A549 (cell line): Measurements from ENCODE around the gene GRIP1. TPM values are rescaled to one million over a fixed set of nuclear protein-coding genes. Genes with fewer than 3 reads are reported as not detected.

Source experiments
- ATAC-seq, 2 experiments: fragments of 200-7000 bp in 1 of 2; fragments of >200 bp in 1 of 2; cut with Nextera tagmentation in 1 of 2; cut with Tn5 transposase in 1 of 2; 3 replicates each; pipeline versions ENCODE4 v1.8.0 to v1.9.1; 2018 to 2020; ENCODE audit warnings: mild to moderate bottlenecking in 1 of 2, moderate library complexity in 1 of 2
- CTCF ChIA-PET: fragments of 300-600 bp; sonication (Branson Sonifier 250); formaldehyde crosslinking; extraction: SDS; loops from one replicate; lab custom pipeline; 2021; ENCODE audit warnings: antibody characterized with exemption, inconsistent platforms; lab: Yijun Ruan, JAX
- POLR2A ChIA-PET: fragments of 350-600 bp; formaldehyde crosslinking; extraction: SDS; loops from one replicate; lab custom pipeline; 2021; ENCODE audit warnings: antibody characterized with exemption, inconsistent platforms; lab: Yijun Ruan, JAX
- DNase-seq, 2 experiments: peaks; one replicate each; pipeline versions ENCODE4 v3.0.0 to v3.0.0-alpha.2; 2011 to 2016; ENCODE audit warnings: low read depth in 1 of 2, low spot score in 1 of 2
- FAIRE-seq: peaks from 2 replicates; lab custom pipeline; 2011; peaks lifted over from hg19 to GRCh38; lab: Jason Lieb, UNC
- H3K27ac ChIP-seq, 2 experiments: fragments of >200 bp; sonication (Bioruptor Twin); formaldehyde crosslinking; 3 replicates each; pipeline ENCODE4 v1.5.1; 2016 to 2017
- H3K4me1 ChIP-seq: fragments of >200 bp; sonication (Bioruptor Twin); formaldehyde crosslinking; 3 replicates; pipeline ENCODE4 v1.6.1; 2016
- H3K4me2 ChIP-seq: fragments of >200 bp; sonication (Bioruptor Twin); formaldehyde crosslinking; 3 replicates; pipeline ENCODE4 v1.6.1; 2016
- H3K4me3 ChIP-seq: fragments of >200 bp; sonication (Bioruptor Twin); formaldehyde crosslinking; 3 replicates; pipeline ENCODE4 v1.5.1; 2016
- H3K9me3 ChIP-seq: fragments of >200 bp; sonication (Bioruptor Twin); formaldehyde crosslinking; 3 replicates; pipeline ENCODE4 v1.6.1; 2016
- ATOH8 ChIP-seq: fragments of 250-450 bp; sonication (Bioruptor Pico); IDR thresholded peaks from 2 replicates; pipeline ENCODE4 v1.5.0; 2020; ENCODE audit warnings: low read depth, mild to moderate bottlenecking, moderate library complexity
- BCL3 ChIP-seq: fragments of >200 bp; sonication (Bioruptor Twin); formaldehyde crosslinking; IDR thresholded peaks from 3 replicates; pipeline ENCODE4 v1.6.1; 2016
- CHD2 ChIP-seq: fragments of 150-350 bp; IDR thresholded peaks from 2 replicates; pipeline ENCODE4 v1.6.1; 2014; ENCODE audit warnings: low read length; ENCODE audit not compliant: partially characterized antibody
- EHMT2 ChIP-seq: fragments of 200-600 bp; sonication (generic); IDR thresholded peaks from 2 replicates; pipeline ENCODE4 v1.6.1; 2016; ENCODE audit warnings: antibody characterized with exemption, low read depth, mild to moderate bottlenecking, moderate library complexity
- EP300 ChIP-seq, 2 experiments: fragments of >200 bp; sonication (Bioruptor Twin); formaldehyde crosslinking; IDR thresholded peaks; 2 replicates in 1 of 2; 3 replicates in 1 of 2; pipeline ENCODE4 v1.6.1; 2016 to 2017
- FOSB ChIP-seq: fragments of 250-450 bp; sonication (Bioruptor Pico); IDR thresholded peaks from 2 replicates; pipeline ENCODE4 v1.5.0; 2020; ENCODE audit warnings: mild to moderate bottlenecking, moderate library complexity
- FOSL2 ChIP-seq, 2 experiments: fragments of 450-650 bp in 1 of 2; fragments of >200 bp in 1 of 2; sonication (Bioruptor Twin) in 1 of 2; formaldehyde crosslinking; IDR thresholded peaks; 2 replicates each; pipeline versions ENCODE4 v1.5.0 to v1.6.1; 2016 to 2020; ENCODE audit warnings: mild to moderate bottlenecking in 1 of 2, moderate library complexity in 1 of 2
- FOXS1 ChIP-seq: fragments of 250-450 bp; sonication (Bioruptor Pico); IDR thresholded peaks from 2 replicates; pipeline ENCODE4 v1.5.0; 2020; ENCODE audit warnings: mild to moderate bottlenecking, moderate library complexity
- GATA3 ChIP-seq: IDR thresholded peaks from 2 replicates; pipeline ENCODE4 v1.6.1; 2012; ENCODE audit warnings: borderline replicate concordance
- HES2 ChIP-seq: fragments of >200 bp; sonication (Bioruptor Twin); formaldehyde crosslinking; IDR thresholded peaks from 2 replicates; pipeline ENCODE4 v1.6.1; 2016
- HOXA7 ChIP-seq: fragments of 250-450 bp; sonication (Bioruptor Pico); IDR thresholded peaks from 2 replicates; pipeline ENCODE4 v1.5.0; 2020; ENCODE audit warnings: mild to moderate bottlenecking, moderate library complexity
- HOXB13 ChIP-seq: fragments of 250-450 bp; sonication (Bioruptor Pico); IDR thresholded peaks from 2 replicates; pipeline ENCODE4 v1.5.0; 2020; ENCODE audit warnings: low read depth, mild to moderate bottlenecking, moderate library complexity
- HOXB5 ChIP-seq: fragments of 250-450 bp; sonication (Bioruptor Pico); IDR thresholded peaks from 2 replicates; pipeline ENCODE4 v1.5.0; 2020; ENCODE audit warnings: mild to moderate bottlenecking, moderate library complexity
- KDM1A ChIP-seq: fragments of 200-600 bp; sonication (generic); IDR thresholded peaks from 2 replicates; pipeline ENCODE4 v1.6.1; 2016; ENCODE audit warnings: low read depth, mild to moderate bottlenecking
- MAFK ChIP-seq: fragments of 450-650 bp; IDR thresholded peaks from 2 replicates; pipeline ENCODE4 v1.6.1; 2014; ENCODE audit not compliant: partially characterized antibody
- MAX ChIP-seq: IDR thresholded peaks from 2 replicates; pipeline ENCODE4 v1.6.1; 2012
- MYC ChIP-seq: IDR thresholded peaks from 2 replicates; pipeline ENCODE4 v1.6.1; 2012; ENCODE audit warnings: mild to moderate bottlenecking, inconsistent platforms, low read length, improper control_type of control experiment, borderline replicate concordance
- NPAS2 ChIP-seq: fragments of 250-450 bp; sonication (Bioruptor Pico); IDR thresholded peaks from 2 replicates; pipeline ENCODE4 v1.8.0; 2022; ENCODE audit warnings: mild to moderate bottlenecking, moderate library complexity, borderline replicate concordance
- RARB ChIP-seq: fragments of 250-450 bp; sonication (Bioruptor Pico); IDR thresholded peaks from 2 replicates; pipeline ENCODE4 v1.8.0; 2021; ENCODE audit warnings: mild to moderate bottlenecking, moderate library complexity
- RCOR1 ChIP-seq: fragments of 150-350 bp; IDR thresholded peaks from 2 replicates; pipeline ENCODE4 v1.6.1; 2014; ENCODE audit warnings: antibody characterized with exemption, low read length, low read depth
- TP53 ChIP-seq: fragments of 250-450 bp; sonication (Bioruptor Pico); IDR thresholded peaks from 2 replicates; pipeline ENCODE4 v1.5.0; 2021; ENCODE audit warnings: mild to moderate bottlenecking, moderate library complexity
- USF2 ChIP-seq: fragments of 450-650 bp; IDR thresholded peaks from 2 replicates; pipeline ENCODE4 v1.6.1; 2014; ENCODE audit warnings: antibody characterized with exemption
- ZFP36 ChIP-seq: fragments of 450-650 bp; IDR thresholded peaks from 2 replicates; pipeline ENCODE4 v1.6.1; 2014; ENCODE audit warnings: borderline replicate concordance; ENCODE audit not compliant: partially characterized antibody
- WGBS: methylation state at CpG from one replicate; pipeline ENCODE4 v1.1.6; 2017; ENCODE audit errors: missing lambda C conversion rate; 5-methylcytosine and 5-hydroxymethylcytosine counted together
- polyA plus RNA-seq, 4 experiments: library from polyadenylated mRNA; depleted of rRNA in 3 of 4; stranded (reverse); fragments of >200 nt; fragmentation: RNase III in 1 of 4; extraction: RNeasy Plus Mini Kit Qiagen cat#74134 plus additional on column Dnase treatment in 1 of 4; gene quantifications; 2 replicates in 3 of 4; 3 replicates in 1 of 4; pipeline ENCODE4 v1.2.3, GENCODE V29; 2011 to 2017

The GRIP1 gene
- polyA plus RNA-seq, 2 of the 4 experiments (the other 2 are of a cell fraction): 4.6 to 5.8 TPM

DNA sequence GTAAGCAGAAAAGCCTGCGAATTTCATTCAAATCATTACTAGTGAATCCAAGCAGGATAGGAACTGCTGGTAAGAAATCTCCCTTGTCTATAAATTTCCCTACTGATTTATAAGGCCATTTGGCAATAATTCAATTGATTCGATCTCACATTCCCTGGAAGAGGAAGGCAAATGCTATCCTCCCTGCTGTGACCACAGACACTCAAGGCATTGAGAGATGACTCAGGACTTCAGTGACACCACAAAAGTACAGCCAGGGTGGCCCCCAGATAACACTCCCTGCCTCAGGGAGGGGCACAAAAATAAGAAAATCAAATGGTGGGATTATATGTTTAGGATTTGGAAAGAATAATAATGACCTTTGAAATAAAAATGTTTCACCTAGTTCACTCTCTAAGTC lies 162.7 kb downstream of the GRIP1 start:
- no peak for DNase-seq

DNA sequence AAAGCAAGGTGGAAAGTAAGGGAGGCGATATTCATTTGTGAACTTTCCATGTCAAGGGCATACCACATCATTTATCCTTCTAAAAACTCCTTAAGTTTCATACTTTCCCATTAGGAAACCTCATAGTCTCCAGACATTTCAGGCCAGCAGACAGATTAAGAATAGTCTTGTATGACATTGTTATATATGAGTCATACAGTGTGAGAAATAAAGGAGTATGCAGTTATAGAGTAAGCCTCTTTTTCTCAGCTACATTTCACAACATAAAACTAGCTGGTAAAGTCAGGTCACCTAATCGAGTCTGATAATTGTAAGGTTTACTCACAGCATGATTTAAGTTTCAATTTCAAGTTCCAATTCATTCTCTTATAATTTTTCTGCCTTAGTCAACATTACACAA lies 164.3 kb downstream of the GRIP1 start:
- 31% methylated on average over 2 of the region's 2 CpGs for WGBS
- ChIA-PET CTCF (no interaction called here), POLR2A (no interaction called here)
- no peaks in the 10 kb centered on the region for H3K4me1 ChIP-seq
- H3K27ac ChIP-seq: no peak overlapping the region
- FAIRE-seq (no peak), DNase-seq (no peak)
- H3K9me3 ChIP-seq: no peaks in the 10 kb centered on the region
- H3K4me3 ChIP-seq: no peak overlapping the region
- no peak for TF ChIP-seq EHMT2
- TF ChIP-seq FOSL2 (IDR thresholded peaks at IDR 0.05): no peak
- TF ChIP-seq FOSL2 (CRISPR knock-in tag; IDR thresholded peaks at IDR 0.05): peak; percentile 50; the same call in 1 of the 2 replicates
- TF ChIP-seq ATOH8 (CRISPR knock-in tag): no peak
- no peak for TF ChIP-seq RARB (CRISPR knock-in tag)
- TF ChIP-seq, all 56 proteins: peak for 1
- ATAC-seq: peak in 1 of 2 experiments; percentile 43; a peak in 2 of 6 replicates
- no peak overlapping the region for H3K4me2 ChIP-seq

More for the DNA sequence above, 162.7 kb downstream of the GRIP1 start:
- ATAC-seq (no peak), FAIRE-seq (no peak)
- no peak overlapping the region for H3K4me3 ChIP-seq
- no peak for TF ChIP-seq ZFP36
- no peak for TF ChIP-seq FOSL2 (IDR thresholded peaks at IDR 0.05)
- TF ChIP-seq FOSL2 (CRISPR knock-in tag; IDR thresholded peaks at IDR 0.05): no peak
- TF ChIP-seq BCL3: no peak
- no peak for TF ChIP-seq RCOR1
- no peak for TF ChIP-seq TP53
- no peak for TF ChIP-seq RARB (CRISPR knock-in tag)
- TF ChIP-seq GATA3: no peak
- no peak for TF ChIP-seq HOXB5
- no peak for TF ChIP-seq MAFK
- TF ChIP-seq HOXA7 (CRISPR knock-in tag): no peak
- TF ChIP-seq USF2: no peak
- no peak for TF ChIP-seq CHD2
- TF ChIP-seq EP300 (IDR thresholded peaks at IDR 0.05): no peak
- TF ChIP-seq FOXS1 (CRISPR knock-in tag): no peak
- TF ChIP-seq FOSB (CRISPR knock-in tag): no peak
- TF ChIP-seq KDM1A: no peak
- TF ChIP-seq NPAS2 (CRISPR knock-in tag): no peak
- no peak for TF ChIP-seq MYC
- H3K4me2 ChIP-seq: no peak overlapping the region
- WGBS: 42% methylated on average over 2 of the region's 2 CpGs
- no peaks in the 10 kb centered on the region for H3K4me1 ChIP-seq
- ChIA-PET CTCF (no interaction called here), POLR2A (no interaction called here)
- no peaks in the 10 kb centered on the region for H3K9me3 ChIP-seq
- H3K27ac ChIP-seq: no peak overlapping the region

- Histone ChIP-seq H3K4me3 (no peak overlapping the region), H3K4me1 (no peaks in the 10 kb centered on the region), H3K27ac (no peak overlapping the region), H3K4me2 (no peak overlapping the region), H3K9me3 (0 out of 3 replicates have a peak, but pooled peaks cover 3% of the 10 kb centered on the region)
- ATAC-seq (no peak), FAIRE-seq (no peak), DNase-seq (no peak)
- TF ChIP-seq MAX (no peak), HOXB13 (CRISPR knock-in tag) (no peak), HES2 (no peak)
- CTCF ChIA-PET: no interaction called here
- WGBS: 46% methylated on average over 2 of the region's 2 CpGs
- POLR2A ChIA-PET: no interaction called here
These were observed 170.9 kb downstream of the GRIP1 start for GRCh38 chr12:66508025-66508424.
